A549 (cell line): Measurements from ENCODE around the gene SH2B3. TPM values are rescaled to one million over a fixed set of nuclear protein-coding genes. Genes with fewer than 3 reads are reported as not detected.

Experiments used
- ATAC-seq, 2 experiments: fragments of 200-7000 bp in 1 of 2; fragments of >200 bp in 1 of 2; cut with Nextera tagmentation in 1 of 2; cut with Tn5 transposase in 1 of 2; 3 replicates each; pipeline versions ENCODE4 v1.8.0 to v1.9.1; 2018 to 2020; ENCODE audit warnings: mild to moderate bottlenecking in 1 of 2, moderate library complexity in 1 of 2
- CTCF ChIA-PET: fragments of 300-600 bp; sonication (Branson Sonifier 250); formaldehyde crosslinking; extraction: SDS; loops from one replicate; lab custom pipeline; 2021; ENCODE audit warnings: antibody characterized with exemption, inconsistent platforms; lab: Yijun Ruan, JAX
- POLR2A ChIA-PET: fragments of 350-600 bp; formaldehyde crosslinking; extraction: SDS; loops from one replicate; lab custom pipeline; 2021; ENCODE audit warnings: antibody characterized with exemption, inconsistent platforms; lab: Yijun Ruan, JAX
- DNase-seq, 2 experiments: peaks; one replicate each; pipeline versions ENCODE4 v3.0.0 to v3.0.0-alpha.2; 2011 to 2016; ENCODE audit warnings: low read depth in 1 of 2, low spot score in 1 of 2
- FAIRE-seq: peaks from 2 replicates; lab custom pipeline; 2011; peaks lifted over from hg19 to GRCh38; lab: Jason Lieb, UNC
- H3K27ac ChIP-seq, 2 experiments: fragments of >200 bp; sonication (Bioruptor Twin); formaldehyde crosslinking; 3 replicates each; pipeline ENCODE4 v1.5.1; 2016 to 2017
- H3K4me1 ChIP-seq: fragments of >200 bp; sonication (Bioruptor Twin); formaldehyde crosslinking; 3 replicates; pipeline ENCODE4 v1.6.1; 2016
- H3K4me2 ChIP-seq: fragments of >200 bp; sonication (Bioruptor Twin); formaldehyde crosslinking; 3 replicates; pipeline ENCODE4 v1.6.1; 2016
- H3K4me3 ChIP-seq: fragments of >200 bp; sonication (Bioruptor Twin); formaldehyde crosslinking; 3 replicates; pipeline ENCODE4 v1.5.1; 2016
- H3K9me3 ChIP-seq: fragments of >200 bp; sonication (Bioruptor Twin); formaldehyde crosslinking; 3 replicates; pipeline ENCODE4 v1.6.1; 2016
- BHLHE40 ChIP-seq: IDR thresholded peaks from 2 replicates; pipeline ENCODE4 v1.6.1; 2012; ENCODE audit warnings: low read depth, low read length, inconsistent platforms
- CBX8 ChIP-seq: fragments of 200-600 bp; sonication (generic); IDR thresholded peaks from 2 replicates; pipeline ENCODE4 v1.6.1; 2016
- CEBPB ChIP-seq, 2 experiments: fragments of >200 bp in 1 of 2; sonication (Bioruptor Twin) in 1 of 2; formaldehyde crosslinking in 1 of 2; IDR thresholded peaks; 2 replicates each; pipeline ENCODE4 v1.6.1; 2012 to 2016
- CHD2 ChIP-seq: fragments of 150-350 bp; IDR thresholded peaks from 2 replicates; pipeline ENCODE4 v1.6.1; 2014; ENCODE audit warnings: low read length; ENCODE audit not compliant: partially characterized antibody
- CTCF ChIP-seq: fragments of >200 bp; sonication (Bioruptor Twin); formaldehyde crosslinking; IDR thresholded peaks from 3 replicates; pipeline ENCODE4 v1.5.1; 2016
- EHMT2 ChIP-seq: fragments of 200-600 bp; sonication (generic); IDR thresholded peaks from 2 replicates; pipeline ENCODE4 v1.6.1; 2016; ENCODE audit warnings: antibody characterized with exemption, low read depth, mild to moderate bottlenecking, moderate library complexity
- ESRRA ChIP-seq: fragments of 150-350 bp; IDR thresholded peaks from 2 replicates; pipeline ENCODE4 v1.6.1; 2014; ENCODE audit warnings: mild to moderate bottlenecking, low read length, borderline replicate concordance
- FOSB ChIP-seq: fragments of 250-450 bp; sonication (Bioruptor Pico); IDR thresholded peaks from 2 replicates; pipeline ENCODE4 v1.5.0; 2020; ENCODE audit warnings: mild to moderate bottlenecking, moderate library complexity
- FOSL2 ChIP-seq, 2 experiments: fragments of 450-650 bp in 1 of 2; fragments of >200 bp in 1 of 2; sonication (Bioruptor Twin) in 1 of 2; formaldehyde crosslinking; IDR thresholded peaks; 2 replicates each; pipeline versions ENCODE4 v1.5.0 to v1.6.1; 2016 to 2020; ENCODE audit warnings: mild to moderate bottlenecking in 1 of 2, moderate library complexity in 1 of 2
- FOXS1 ChIP-seq: fragments of 250-450 bp; sonication (Bioruptor Pico); IDR thresholded peaks from 2 replicates; pipeline ENCODE4 v1.5.0; 2020; ENCODE audit warnings: mild to moderate bottlenecking, moderate library complexity
- HEYL ChIP-seq: fragments of 250-450 bp; sonication (Bioruptor Pico); IDR thresholded peaks from 2 replicates; pipeline ENCODE4 v1.8.0; 2021; ENCODE audit warnings: mild to moderate bottlenecking, moderate library complexity
- JUN ChIP-seq, 2 experiments: fragments of >200 bp; sonication (Bioruptor Twin); formaldehyde crosslinking; IDR thresholded peaks; 2 replicates in 1 of 2; 3 replicates in 1 of 2; pipeline ENCODE4 v1.6.1; 2016 to 2017
- KDM1A ChIP-seq: fragments of 200-600 bp; sonication (generic); IDR thresholded peaks from 2 replicates; pipeline ENCODE4 v1.6.1; 2016; ENCODE audit warnings: low read depth, mild to moderate bottlenecking
- KDM5A ChIP-seq: fragments of 200-600 bp; sonication (generic); IDR thresholded peaks from 2 replicates; pipeline ENCODE4 v1.6.1; 2016; ENCODE audit warnings: antibody characterized with exemption, mild to moderate bottlenecking
- MYC ChIP-seq: IDR thresholded peaks from 2 replicates; pipeline ENCODE4 v1.6.1; 2012; ENCODE audit warnings: mild to moderate bottlenecking, inconsistent platforms, low read length, improper control_type of control experiment, borderline replicate concordance
- NFE2L2 ChIP-seq: fragments of 150-350 bp; conservative IDR thresholded peaks from 2 replicates; pipeline ENCODE4 v1.6.1; 2014; ENCODE audit warnings: low read length
- NR3C1 ChIP-seq: fragments of >200 bp; sonication (Bioruptor Twin); formaldehyde crosslinking; IDR thresholded peaks from 3 replicates; pipeline ENCODE4 v1.6.1; 2017
- RARB ChIP-seq: fragments of 250-450 bp; sonication (Bioruptor Pico); IDR thresholded peaks from 2 replicates; pipeline ENCODE4 v1.8.0; 2021; ENCODE audit warnings: mild to moderate bottlenecking, moderate library complexity
- REST ChIP-seq: fragments of 200-600 bp; sonication (generic); IDR thresholded peaks from 2 replicates; pipeline ENCODE4 v1.6.1; 2016; ENCODE audit warnings: antibody characterized with exemption, mild to moderate bottlenecking, moderate library complexity
- RFX5 ChIP-seq: fragments of 450-650 bp; IDR thresholded peaks from 2 replicates; pipeline ENCODE4 v1.7.1; 2014; ENCODE audit warnings: antibody characterized with exemption, mild to moderate bottlenecking, moderate library complexity
- RNF2 ChIP-seq: fragments of 200-600 bp; sonication (generic); IDR thresholded peaks from 2 replicates; pipeline ENCODE4 v1.6.1; 2016; ENCODE audit warnings: low read depth, mild to moderate bottlenecking, antibody characterized with exemption, moderate library complexity, borderline replicate concordance
- TP53 ChIP-seq: fragments of 250-450 bp; sonication (Bioruptor Pico); IDR thresholded peaks from 2 replicates; pipeline ENCODE4 v1.5.0; 2021; ENCODE audit warnings: mild to moderate bottlenecking, moderate library complexity
- ZC3H11A ChIP-seq: fragments of 450-650 bp; IDR thresholded peaks from 2 replicates; pipeline ENCODE4 v1.6.1; 2014; ENCODE audit warnings: antibody characterized with exemption, mild to moderate bottlenecking
- ZNF302 ChIP-seq: fragments of 250-450 bp; sonication (Bioruptor Pico); IDR thresholded peaks from 2 replicates; pipeline ENCODE4 v1.9.0; 2021; ENCODE audit warnings: inconsistent platforms, mild to moderate bottlenecking, moderate library complexity
- WGBS: methylation state at CpG from one replicate; pipeline ENCODE4 v1.1.6; 2017; ENCODE audit errors: missing lambda C conversion rate; 5-methylcytosine and 5-hydroxymethylcytosine counted together
- polyA plus RNA-seq, 4 experiments: library from polyadenylated mRNA; depleted of rRNA in 3 of 4; stranded (reverse); fragments of >200 nt; fragmentation: RNase III in 1 of 4; extraction: RNeasy Plus Mini Kit Qiagen cat#74134 plus additional on column Dnase treatment in 1 of 4; gene quantifications; 2 replicates in 3 of 4; 3 replicates in 1 of 4; pipeline ENCODE4 v1.2.3, GENCODE V29; 2011 to 2017

Gene SH2B3
- polyA plus RNA-seq, 2 of the 4 experiments (the other 2 are of a cell fraction), result 2.3 to 2.5 TPM

GRCh38 chr12:111361073-111361716 is 44.5 kb upstream of the SH2B3 start:
- H3K4me1 ChIP-seq, result peaks cover 7% of the 10 kb centered on the region; the same call in 2 of the 3 replicates

GRCh38 chr12:111361717-111362576 is 43.8 kb upstream of the SH2B3 start:
- Histone ChIP-seq H3K27ac (0 out of 6 replicates have a peak overlapping the region, but pooled peaks of 1 of the 2 experiments have one; percentile 26), H3K4me2 (no peak overlapping the region), H3K9me3 (no peaks in the 10 kb centered on the region), H3K4me3 (no peak overlapping the region), H3K4me1 (peaks cover 7% of the 10 kb centered on the region; the same call in 2 of the 3 replicates)
- DNase-seq (no peak), FAIRE-seq (no peak), ATAC-seq (peak in 1 of 2 experiments; percentile 26; a peak in 3 of 6 replicates)
- no peak for TF ChIP-seq MYC
- no peak for TF ChIP-seq KDM5A
- no peak for TF ChIP-seq HEYL
- TF ChIP-seq BHLHE40, result no peak
- TF ChIP-seq RNF2, result no peak
- CTCF ChIA-PET, result interaction anchor here (0.6 to 1.9 kb wide), 5 partner anchors 11 to 35 kb away, joined by 3 to 5 read pairs (median 3); no protein-coding TSS in a partner anchor
- POLR2A ChIA-PET, result no interaction called here
- 80% methylated on average over 10 of the region's 18 CpGs for WGBS

More at GRCh38 chr12:111361073-111361716, 44.5 kb upstream of the SH2B3 start:
- ATAC-seq, result no peak
- 78% methylated on average over 12 of the region's 13 CpGs for WGBS
- no peak overlapping the region for H3K4me3 ChIP-seq
- no peaks in the 10 kb centered on the region for H3K9me3 ChIP-seq
- H3K4me2 ChIP-seq, result no peak overlapping the region
- ChIA-PET POLR2A (no interaction called here), CTCF (interaction anchor here (0.6 to 1.4 kb wide), 4 partner anchors 12 to 36 kb away, joined by 3 to 5 read pairs (median 3); no protein-coding TSS in a partner anchor)
- no peak overlapping the region for H3K27ac ChIP-seq
- DNase-seq, result no peak
- no peak for FAIRE-seq
- TF ChIP-seq RFX5, result no peak
- no peak for TF ChIP-seq CEBPB (IDR thresholded peaks at IDR 0.05)
- TF ChIP-seq BHLHE40, result no peak
- no peak for TF ChIP-seq CBX8
- TF ChIP-seq NFE2L2, result no peak

GRCh38 chr12:111362687-111363475 is 42.8 kb upstream of the SH2B3 start:
- CTCF ChIA-PET, result interaction anchor here (1.1 to 1.9 kb wide), 3 partner anchors 12 to 34 kb away, joined by 3 to 4 read pairs (median 3); no protein-coding TSS in a partner anchor
- POLR2A ChIA-PET, result no interaction called here
- H3K4me2 ChIP-seq, result no peak overlapping the region

GRCh38 chr12:111363578-111363977 is 42.1 kb upstream of the SH2B3 start:
- H3K9me3 ChIP-seq, result no peaks in the 10 kb centered on the region
- TF ChIP-seq EHMT2, result no peak
- TF ChIP-seq ZNF302 (CRISPR knock-in tag), result no peak
- no peak for TF ChIP-seq ZC3H11A
- no peak for TF ChIP-seq RARB
- TF ChIP-seq CHD2, result no peak
- no peak for TF ChIP-seq FOXS1 (CRISPR knock-in tag)
- TF ChIP-seq TP53 (CRISPR knock-in tag), result no peak
- no peak for TF ChIP-seq CTCF
- TF ChIP-seq BHLHE40, result no peak
- TF ChIP-seq REST, result no peak
- TF ChIP-seq FOSL2 (IDR thresholded peaks at IDR 0.05), result no peak
- no peak for TF ChIP-seq FOSL2 (CRISPR knock-in tag; IDR thresholded peaks at IDR 0.05)
- TF ChIP-seq, all 56 proteins: peak for 0
- CTCF ChIA-PET, result interaction anchor here (1.9 kb wide), 1 partner anchor 34 kb away, joined by 4 read pairs; no protein-coding TSS in a partner anchor
- 59% methylated on average over 3 of the region's 3 CpGs for WGBS
- Histone ChIP-seq H3K4me3 (no peak overlapping the region), H3K4me2 (0 out of 3 replicates have a peak overlapping the region, but pooled peaks have one; percentile 12), H3K27ac (no peak overlapping the region), H3K4me1 (peaks cover 20% of the 10 kb centered on the region)
- FAIRE-seq (no peak), DNase-seq (peak in 1 of 2 experiments; percentile 39), ATAC-seq (no peak)
- POLR2A ChIA-PET, result no interaction called here

More at GRCh38 chr12:111362687-111363475, 42.8 kb upstream of the SH2B3 start:
- TF ChIP-seq NR3C1, result no peak
- no peak for TF ChIP-seq FOSB (CRISPR knock-in tag)
- no peak for TF ChIP-seq KDM5A
- TF ChIP-seq JUN (IDR thresholded peaks at IDR 0.05), result no peak
- TF ChIP-seq KDM1A, result no peak
- TF ChIP-seq ESRRA, result no peak
- no peak overlapping the region for H3K4me3 ChIP-seq
- FAIRE-seq (no peak), DNase-seq (no peak), ATAC-seq (no peak)
- WGBS, result 93% methylated on average over 45 of the region's 59 CpGs
- H3K27ac ChIP-seq, result no peak overlapping the region
- H3K9me3 ChIP-seq, result no peaks in the 10 kb centered on the region
- peaks cover 15% of the 10 kb centered on the region for H3K4me1 ChIP-seq
